ENCODE measurements around the gene POTEJ. TPM values are rescaled to one million over a fixed set of nuclear protein-coding genes. Genes with fewer than 3 reads are reported as not detected.
"Not testable (repeated sequence)": the region's sequence is repeated elsewhere in the genome, so short reads cannot be mapped to it uniquely, and the experiment has no call there.

Gene POTEJ
- 1 to 10 TPM in 1 of 2 donors, not detected in 1; 2.6 TPM for total RNA-seq

DNA sequence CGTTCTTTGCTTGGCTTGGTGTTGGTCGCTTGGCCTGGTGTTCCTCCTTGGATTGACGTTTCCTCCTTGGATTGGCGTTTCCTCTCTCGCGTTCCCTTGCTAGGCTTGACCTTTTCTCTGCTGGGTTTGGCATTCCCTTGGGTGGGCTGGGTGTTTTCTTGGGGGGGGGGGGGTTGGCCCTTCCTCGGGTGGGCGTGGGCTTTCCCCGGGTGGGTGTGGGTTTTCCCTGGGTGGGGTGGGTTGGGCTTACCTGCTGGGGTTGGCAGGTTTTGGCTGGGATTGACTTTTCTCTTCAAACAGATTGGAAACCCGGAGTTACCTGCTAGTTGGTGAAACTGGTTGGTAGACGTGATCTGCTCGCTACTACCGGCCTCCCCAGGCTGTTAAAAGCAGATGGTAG is at the start of gene POTEJ:
Gene POTEJ, plus strand, starts transcription at position 301 of the 400 bp plus-strand sequence. Its CDS starts 93 bp downstream, at position 394.
- not testable (repeated sequence) for DNase-seq (ENCODE audit: low spot score); H3K27me3 ChIP-seq; H3K4me1 ChIP-seq; H3K9me3 ChIP-seq; H3K27ac ChIP-seq; H3K4me3 ChIP-seq; H3K36me3 ChIP-seq

DNA sequence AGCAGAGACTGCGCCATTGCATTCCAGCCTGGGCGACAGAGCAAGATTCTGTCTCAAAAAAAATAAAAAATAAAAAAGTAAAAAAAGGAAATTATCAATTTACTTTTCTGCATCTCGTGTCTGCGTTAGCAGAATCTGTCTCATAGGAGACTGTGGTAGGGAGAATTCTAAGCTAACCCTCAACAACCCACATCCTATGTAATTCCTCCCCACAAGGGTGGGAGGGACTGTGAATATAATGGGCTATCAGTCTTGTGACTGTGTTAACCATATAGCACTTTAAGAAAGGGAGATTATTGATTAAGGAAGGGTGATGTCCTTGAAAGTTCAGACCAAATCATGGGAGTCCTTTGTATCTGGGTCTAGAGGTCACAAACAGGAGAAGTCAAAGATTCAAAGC is 45.1 kb upstream of the POTEJ start:
- not testable (repeated sequence) for H3K9me3 ChIP-seq; DNase-seq (ENCODE audit: low spot score); H3K36me3 ChIP-seq

DNA sequence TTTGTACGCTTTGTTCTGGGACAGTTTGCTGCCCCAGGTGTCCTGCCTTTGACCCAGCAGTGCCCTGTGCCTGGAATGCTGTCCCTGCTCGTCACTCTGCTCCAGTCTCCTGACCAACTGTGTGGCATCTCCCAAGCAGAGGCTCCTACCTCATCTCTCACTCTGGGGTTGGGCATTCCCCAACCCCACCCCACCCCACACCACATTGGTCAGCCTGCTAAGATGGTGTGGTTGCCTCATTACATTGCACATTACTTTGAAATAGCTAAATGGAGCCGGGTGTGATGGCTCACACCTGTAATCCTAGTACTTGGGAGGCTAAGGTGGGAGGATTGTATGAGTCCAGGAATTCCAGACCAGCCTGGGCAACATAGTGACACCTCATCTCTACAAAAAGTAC is 39.3 kb upstream of the POTEJ start:
- not testable (repeated sequence) for DNase-seq (ENCODE audit: low spot score); H3K27me3 ChIP-seq; H3K4me3 ChIP-seq; H3K27ac ChIP-seq; H3K4me1 ChIP-seq; H3K9me3 ChIP-seq; H3K36me3 ChIP-seq

More for the DNA sequence above, 45.1 kb upstream of the POTEJ start:
- H3K27ac ChIP-seq, H3K27me3 ChIP-seq, H3K4me3 ChIP-seq, H3K4me1 ChIP-seq: not testable (repeated sequence)

DNA sequence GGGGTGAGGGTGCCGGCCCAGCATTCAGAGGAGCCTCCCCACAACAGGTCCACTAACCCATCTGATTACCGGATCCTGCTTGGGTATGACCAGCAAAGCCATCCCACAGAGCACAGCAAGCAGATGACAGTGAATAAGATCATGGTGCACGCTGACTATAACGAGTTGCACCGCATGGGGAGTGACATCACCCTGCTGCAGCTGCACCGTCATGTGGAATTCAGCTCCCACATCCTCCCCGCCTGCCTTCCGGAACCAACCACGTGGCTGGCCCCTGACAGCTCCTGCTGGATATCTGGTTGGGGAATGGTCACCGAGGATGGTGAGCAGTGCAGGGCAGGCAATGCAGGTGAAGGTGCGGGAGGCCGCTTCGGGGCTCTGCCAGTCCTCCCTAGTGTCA is 37.0 kb upstream of the POTEJ start:
- DNase-seq (ENCODE audit: low spot score) = peak; percentile 48
- H3K4me3 ChIP-seq, H3K27me3 ChIP-seq, H3K36me3 ChIP-seq, H3K9me3 ChIP-seq, H3K4me1 ChIP-seq, H3K27ac ChIP-seq: not testable (repeated sequence)

DNA sequence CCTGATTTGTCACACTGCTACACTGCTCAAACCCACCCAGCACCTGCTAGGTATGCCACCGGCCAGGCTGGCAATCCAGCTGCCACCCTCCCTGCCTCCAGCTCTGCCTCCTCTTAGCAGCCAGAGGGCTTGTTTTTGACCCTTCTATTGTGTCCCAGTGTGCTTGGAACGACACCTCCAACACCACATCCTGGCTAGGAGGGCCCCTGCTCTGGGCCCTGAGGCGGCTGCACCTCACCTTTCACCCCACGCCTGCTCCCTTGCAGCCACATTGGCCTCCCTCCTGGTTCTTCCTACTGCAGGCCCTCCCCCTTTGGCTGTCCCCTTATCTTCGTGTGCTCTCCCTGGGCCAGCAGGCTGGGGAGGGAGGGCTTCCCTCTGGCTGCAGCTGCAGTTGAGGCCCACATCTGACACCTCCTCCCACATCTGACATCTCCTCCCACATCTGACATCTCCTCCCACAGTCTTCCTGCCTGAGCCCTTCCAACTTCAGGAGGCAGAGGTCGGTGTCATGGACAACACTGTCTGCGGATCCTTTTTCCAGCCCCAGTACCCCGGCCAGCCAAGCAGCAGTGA is 34.9 kb upstream of the POTEJ start:
- H3K27ac ChIP-seq; DNase-seq (ENCODE audit: low spot score); H3K4me3 ChIP-seq; H3K36me3 ChIP-seq; H3K4me1 ChIP-seq; H3K27me3 ChIP-seq; H3K9me3 ChIP-seq: not testable (repeated sequence)

DNA sequence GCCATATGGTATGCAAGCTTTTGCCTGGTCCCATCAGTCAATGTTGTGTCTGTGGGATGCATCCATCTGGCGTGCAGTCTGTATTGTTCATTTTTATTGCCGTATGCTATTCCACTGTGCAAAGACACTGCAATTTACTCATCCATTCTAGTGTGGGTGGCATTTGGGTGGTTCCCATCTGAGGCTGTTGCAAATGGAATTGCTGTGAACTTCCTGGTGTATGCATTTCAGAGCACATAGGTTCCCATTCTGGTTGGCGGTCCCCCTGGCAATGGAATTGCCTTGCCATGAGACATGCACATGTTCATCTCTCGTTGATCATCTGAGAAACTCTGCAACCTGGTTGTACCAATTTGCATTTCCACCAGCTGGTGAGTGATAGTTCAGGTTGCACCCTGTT is 33.7 kb upstream of the POTEJ start:
- not testable (repeated sequence) for H3K9me3 ChIP-seq; H3K36me3 ChIP-seq; H3K27ac ChIP-seq; H3K27me3 ChIP-seq; H3K4me3 ChIP-seq; H3K4me1 ChIP-seq; DNase-seq (ENCODE audit: low spot score)

DNA sequence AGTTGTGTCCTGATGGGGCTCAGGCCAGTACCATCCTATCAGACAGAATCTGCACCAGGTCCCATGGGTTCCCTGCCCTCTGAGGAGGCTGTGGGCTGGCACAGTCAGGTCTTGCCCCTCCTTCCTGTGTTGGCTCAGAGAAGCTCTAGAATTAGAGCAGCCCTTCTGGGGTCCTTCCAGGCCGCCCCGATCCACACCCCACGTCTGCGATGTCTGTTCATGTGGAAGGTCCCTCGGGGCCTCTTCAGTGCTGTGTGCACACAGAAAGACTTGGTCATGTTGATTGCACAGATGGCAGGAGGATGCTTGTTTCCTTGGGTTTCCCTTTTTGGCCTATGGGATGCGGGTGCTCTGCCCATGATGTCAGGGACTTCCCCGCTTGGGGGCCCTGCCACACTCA is 32.1 kb upstream of the POTEJ start:
- not testable (repeated sequence) for H3K4me1 ChIP-seq; H3K36me3 ChIP-seq; H3K27ac ChIP-seq; H3K4me3 ChIP-seq; H3K9me3 ChIP-seq; H3K27me3 ChIP-seq; DNase-seq (ENCODE audit: low spot score)

DNA sequence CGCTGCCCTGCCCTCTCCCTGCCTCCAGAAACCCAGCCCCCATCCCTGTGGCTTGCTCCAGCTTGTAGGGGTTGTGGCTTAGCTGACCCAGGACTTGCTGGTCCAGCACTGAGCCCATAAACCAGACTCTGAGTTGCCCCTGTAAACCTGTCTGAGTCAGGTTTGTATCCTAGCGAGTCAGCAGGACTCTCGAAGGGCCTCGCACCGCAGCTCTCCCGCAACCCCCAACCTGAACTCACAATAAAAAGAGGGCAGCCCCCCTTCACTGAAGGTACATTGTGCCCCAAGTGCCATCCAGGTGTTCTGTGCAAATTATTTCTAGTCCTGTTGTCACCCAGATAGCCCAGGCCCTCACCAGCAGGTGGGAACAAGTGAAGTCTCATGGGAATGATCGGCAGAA is 29.7 kb upstream of the POTEJ start:
- not testable (repeated sequence) for H3K27ac ChIP-seq, H3K4me3 ChIP-seq, H3K27me3 ChIP-seq, H3K36me3 ChIP-seq, H3K4me1 ChIP-seq, H3K9me3 ChIP-seq
- DNase-seq (ENCODE audit: low spot score) = peak; percentile 7

DNA sequence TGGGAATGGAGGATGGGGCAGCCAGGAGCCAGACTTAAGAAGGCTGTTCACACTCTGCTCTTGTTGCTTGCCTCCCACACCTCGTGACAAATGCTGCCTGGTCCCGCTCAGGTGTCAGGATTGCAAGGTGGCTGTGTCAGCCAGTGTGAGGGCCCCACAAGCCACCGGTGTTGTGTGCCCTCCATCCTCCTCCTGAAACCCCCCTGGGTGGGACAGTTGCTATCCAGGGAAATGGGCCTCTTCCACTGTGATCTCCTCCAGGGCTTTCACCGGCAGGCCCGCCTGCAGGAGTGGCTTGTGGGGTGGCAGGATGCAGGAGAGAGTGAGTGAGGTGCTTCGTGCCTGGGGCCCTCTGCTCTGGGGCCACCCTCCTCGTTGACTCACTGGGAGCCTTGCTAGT is 28.3 kb upstream of the POTEJ start:
- H3K27me3 ChIP-seq; H3K27ac ChIP-seq; H3K4me3 ChIP-seq; H3K9me3 ChIP-seq; DNase-seq (ENCODE audit: low spot score); H3K36me3 ChIP-seq; H3K4me1 ChIP-seq: not testable (repeated sequence)

DNA sequence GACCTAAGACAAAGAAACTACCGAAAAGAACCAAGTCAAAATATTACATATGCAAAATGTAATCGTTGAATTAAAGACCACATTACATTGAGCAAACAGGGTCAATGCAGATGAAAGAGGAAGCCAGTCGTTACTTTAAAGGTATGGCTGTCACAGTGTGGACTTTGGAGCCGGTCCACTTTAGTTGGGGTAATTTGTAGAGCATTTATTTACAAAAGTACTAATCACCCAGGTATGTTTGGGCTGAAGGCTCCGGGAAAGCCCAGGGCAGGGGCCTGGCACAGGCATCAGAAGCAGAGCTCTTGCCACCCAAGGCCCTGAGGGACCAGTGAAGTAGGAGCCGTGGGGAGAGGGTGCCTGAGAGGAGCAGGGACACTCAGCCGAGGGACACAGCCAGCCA is 27.7 kb upstream of the POTEJ start:
- not testable (repeated sequence) for H3K27ac ChIP-seq, H3K9me3 ChIP-seq, H3K4me1 ChIP-seq, H3K4me3 ChIP-seq, H3K27me3 ChIP-seq, H3K36me3 ChIP-seq
- DNase-seq (ENCODE audit: low spot score) = peak; percentile 26

DNA sequence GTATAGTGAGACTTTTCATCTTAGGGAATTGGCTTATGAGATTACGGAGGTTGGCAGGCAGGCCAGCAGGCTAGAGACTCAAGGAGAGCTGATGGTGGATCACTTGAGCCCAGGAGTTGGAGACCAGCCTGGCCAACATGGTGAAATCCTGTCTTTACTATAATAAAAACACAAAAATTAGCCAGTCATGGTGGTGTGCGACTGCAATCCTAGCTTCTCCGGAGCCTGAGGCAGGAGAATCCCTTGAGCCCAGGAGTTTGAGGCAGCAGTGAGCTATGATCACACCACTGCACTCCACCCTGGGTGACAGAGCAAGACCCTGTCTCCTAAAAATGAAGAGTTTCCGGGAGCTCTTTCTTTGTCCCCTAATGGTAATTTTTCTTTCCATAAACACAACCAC is 26.5 kb upstream of the POTEJ start:
- not testable (repeated sequence) for H3K27me3 ChIP-seq, H3K27ac ChIP-seq, H3K36me3 ChIP-seq, H3K4me1 ChIP-seq, H3K4me3 ChIP-seq, H3K9me3 ChIP-seq
- peak; percentile 48 for DNase-seq (ENCODE audit: low spot score)

DNA sequence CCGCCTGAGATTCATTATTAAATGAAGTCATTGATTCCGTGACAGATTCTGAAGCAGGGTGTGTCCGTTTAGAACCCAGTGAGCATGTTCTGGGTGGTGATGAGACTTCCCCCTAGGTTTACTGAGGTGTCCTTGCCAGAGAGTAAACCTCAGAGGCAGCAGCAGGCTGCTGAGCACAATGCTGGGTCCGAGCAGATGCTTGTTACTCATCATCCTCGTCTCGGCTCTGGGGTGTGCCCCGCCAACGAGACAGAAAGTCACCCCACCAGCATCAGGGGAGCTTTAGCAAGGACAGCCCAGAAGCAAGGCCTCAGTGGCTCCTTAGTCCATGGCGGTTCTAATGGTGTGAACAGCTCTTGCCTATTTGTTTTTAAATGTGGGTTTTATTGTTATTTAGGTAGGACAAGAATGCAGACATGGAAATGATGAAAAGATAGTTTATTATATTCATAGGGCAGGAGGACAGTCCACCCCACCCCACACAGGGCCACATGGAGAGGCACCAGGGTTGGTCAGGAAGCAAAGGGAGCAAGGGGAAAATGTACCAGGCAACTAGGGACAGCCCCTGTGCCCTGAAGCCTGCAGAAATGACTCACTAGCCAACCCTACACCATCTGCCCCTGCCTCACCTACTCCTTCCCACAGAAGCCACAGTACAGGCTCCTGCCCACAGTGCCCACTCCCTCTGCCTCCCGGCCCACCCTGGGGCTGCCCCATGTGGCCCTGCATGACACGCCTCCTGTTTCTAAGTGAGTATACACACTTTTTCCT is 22.4 kb upstream of the POTEJ start:
- H3K9me3 ChIP-seq, H3K4me3 ChIP-seq, H3K4me1 ChIP-seq, H3K27me3 ChIP-seq, H3K36me3 ChIP-seq, H3K27ac ChIP-seq: not testable (repeated sequence)
- DNase-seq (ENCODE audit: low spot score) = peak; percentile 30

DNA sequence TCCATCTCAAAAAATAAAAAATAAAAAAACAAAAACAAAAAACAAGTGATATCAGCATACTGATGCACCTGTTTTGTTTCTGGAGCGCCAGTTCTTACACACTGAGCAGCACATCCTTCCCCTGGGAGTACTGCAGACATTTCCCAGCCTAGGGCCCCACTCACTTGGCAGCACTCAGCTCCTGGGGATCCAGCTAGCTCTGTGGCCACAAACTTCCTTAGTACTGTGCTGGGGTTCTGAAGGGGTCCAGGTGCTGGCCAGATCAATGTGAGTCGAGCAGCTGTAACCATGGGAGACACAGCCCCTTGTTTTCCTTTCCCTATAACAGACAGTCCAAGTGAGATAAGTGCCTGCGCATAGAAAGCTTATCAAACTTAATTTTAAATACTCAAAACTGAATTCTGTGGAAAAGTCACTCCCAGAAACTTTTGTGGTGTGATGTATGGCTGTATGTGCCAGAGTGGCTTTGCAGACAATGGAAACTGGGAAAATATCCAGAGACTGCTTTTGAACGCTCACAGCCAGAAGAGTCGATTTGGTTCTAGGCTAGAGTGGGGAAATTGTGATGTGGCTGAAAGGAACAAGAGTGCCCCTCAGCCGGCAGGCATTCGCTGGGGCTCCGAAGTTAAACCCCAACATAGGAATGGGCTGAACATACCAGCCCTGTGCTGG is 20.9 kb upstream of the POTEJ start:
- not testable (repeated sequence) for H3K4me3 ChIP-seq; H3K4me1 ChIP-seq; H3K9me3 ChIP-seq; DNase-seq (ENCODE audit: low spot score); H3K36me3 ChIP-seq; H3K27me3 ChIP-seq; H3K27ac ChIP-seq

DNA sequence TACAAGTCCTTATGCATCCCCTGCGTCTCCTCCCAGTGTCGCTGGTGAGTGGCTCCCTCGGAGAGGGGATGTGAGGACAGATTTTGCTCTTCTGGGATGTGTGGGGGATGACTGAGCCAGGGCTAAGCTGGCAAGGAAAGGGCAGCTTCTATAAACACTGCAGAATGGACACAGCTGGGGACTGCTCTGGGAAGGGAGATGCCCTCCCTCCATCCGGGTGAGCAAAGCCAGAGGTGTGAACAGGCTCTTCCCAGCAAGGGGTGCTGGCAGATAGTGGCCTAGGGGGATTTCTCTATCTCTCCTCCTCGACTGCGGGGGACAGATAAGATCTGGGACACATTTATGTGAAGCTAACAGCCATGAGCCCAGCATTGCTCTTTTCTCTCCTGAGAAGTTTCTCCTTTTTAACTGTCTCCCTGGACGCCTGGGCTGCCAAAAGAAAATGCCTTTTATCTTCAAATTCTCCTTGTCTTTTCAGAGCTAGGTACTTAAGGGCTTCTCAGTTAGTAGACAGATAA is 20.3 kb upstream of the POTEJ start:
- not testable (repeated sequence) for H3K36me3 ChIP-seq, H3K4me1 ChIP-seq, H3K9me3 ChIP-seq, H3K27me3 ChIP-seq, H3K27ac ChIP-seq, H3K4me3 ChIP-seq
- peak; percentile 56 for DNase-seq (ENCODE audit: low spot score)

DNA sequence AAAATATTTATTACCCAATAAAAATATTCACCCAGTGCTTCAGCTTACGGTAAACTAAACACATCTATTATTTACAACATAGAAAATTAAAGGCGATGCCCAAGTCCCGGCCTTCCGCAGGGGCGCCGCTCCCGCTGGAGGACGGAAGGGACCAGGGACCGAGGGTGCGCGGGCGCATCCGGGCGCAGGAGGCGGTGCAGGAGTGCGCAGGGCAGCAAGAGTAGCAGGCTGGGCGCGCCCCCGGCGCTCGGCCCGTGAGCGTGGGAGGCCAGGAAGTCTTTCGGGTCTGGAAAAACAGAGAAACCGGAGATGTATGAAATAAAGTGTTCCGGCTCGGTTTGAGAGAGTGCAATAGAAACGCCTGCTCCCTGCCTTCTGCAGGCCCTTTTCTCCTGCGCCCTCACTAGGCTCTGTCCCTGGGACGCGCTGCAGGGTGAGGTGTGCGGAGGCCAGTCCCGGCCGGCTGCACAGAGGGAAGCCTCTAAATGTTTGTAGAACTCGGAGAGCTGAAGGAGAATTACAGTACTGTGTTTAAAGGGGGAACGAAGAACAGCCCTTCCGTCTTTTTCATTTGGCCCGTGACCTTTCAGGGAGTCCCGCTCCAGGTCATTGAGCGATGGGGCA is 18.3 kb upstream of the POTEJ start:
- not testable (repeated sequence) for H3K4me3 ChIP-seq, H3K27ac ChIP-seq, H3K36me3 ChIP-seq, H3K27me3 ChIP-seq, H3K4me1 ChIP-seq, H3K9me3 ChIP-seq
- peak; percentile 16 for DNase-seq (ENCODE audit: low spot score)
